HG03354 (cell line): ENCODE measurements around the gene SLC44A2.
"Not testable (repeated sequence)": the region's sequence is repeated elsewhere in the genome, so short reads cannot be mapped to it uniquely, and the experiment has no call there.

Experiments used
- ATAC-seq: cut with Tn5 transposase; IDR thresholded peaks from one replicate; pipeline ENCODE4 v1.9.1; 2021; ENCODE audit warnings: mild to moderate bottlenecking; ENCODE audit not compliant: unreplicated experiment, poor library complexity, severe bottlenecking

The SLC44A2 gene

GRCh38 chr19:10675214-10675613, 49.9 kb downstream of the SLC44A2 start:
- ATAC-seq: not testable (repeated sequence)

DNA sequence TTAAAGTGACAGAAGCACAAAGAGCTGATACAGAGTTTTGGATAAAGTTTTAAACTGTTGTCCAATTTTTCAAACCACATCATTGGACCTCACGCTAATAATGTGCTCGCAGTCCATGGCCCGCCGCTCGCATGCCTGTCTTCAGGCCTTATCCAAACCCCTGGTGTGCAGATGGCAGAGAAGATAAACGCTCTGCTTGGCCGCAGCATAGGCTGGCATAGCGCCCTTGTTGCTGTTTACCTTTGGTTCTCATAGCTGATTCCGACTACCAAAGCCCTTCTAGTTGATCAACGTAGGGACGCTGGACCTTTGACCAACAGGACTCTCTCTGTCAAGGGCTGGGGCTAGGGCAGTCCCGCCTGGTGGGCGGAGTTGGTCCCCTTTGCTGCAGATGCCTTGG, 52.4 kb downstream of the SLC44A2 start:
- ATAC-seq: no peak

DNA sequence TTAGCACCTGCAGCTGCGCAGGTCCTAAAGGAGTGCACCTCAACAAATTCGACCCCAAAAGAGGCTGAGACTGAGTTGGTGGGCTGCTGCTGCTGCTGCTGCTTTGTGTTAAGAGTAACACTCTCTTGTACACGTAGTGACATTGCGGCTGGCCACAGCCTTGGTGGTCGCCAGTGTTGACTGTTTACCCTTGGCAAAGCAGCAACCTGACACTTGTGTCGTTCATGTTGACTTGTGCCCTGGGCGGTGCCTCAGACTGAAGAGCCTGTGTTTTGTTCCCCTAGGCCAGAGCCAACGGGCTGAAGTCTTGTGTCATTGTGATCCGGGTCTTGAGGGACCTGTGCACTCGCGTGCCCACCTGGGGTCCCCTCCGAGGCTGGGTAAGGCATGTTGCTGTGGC, 53.5 kb downstream of the SLC44A2 start:
- ATAC-seq: no peak

DNA sequence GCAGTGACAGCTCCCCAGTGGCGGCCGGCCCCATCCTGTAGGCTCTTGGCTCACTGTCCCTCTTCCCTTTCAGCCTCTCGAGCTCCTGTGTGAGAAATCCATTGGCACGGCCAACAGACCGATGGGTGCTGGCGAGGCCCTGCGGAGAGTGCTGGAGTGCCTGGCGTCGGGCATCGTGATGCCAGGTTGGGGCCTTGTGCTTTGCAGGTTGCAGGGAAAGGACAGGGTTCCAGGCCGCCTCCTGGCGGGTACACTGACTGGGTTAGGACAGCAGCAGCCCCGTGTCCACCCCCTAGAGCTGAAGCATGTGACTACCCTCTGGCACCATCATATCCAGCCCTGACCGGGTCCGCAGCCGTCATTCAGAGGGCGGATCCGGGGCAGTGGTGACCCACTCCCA, 54.4 kb downstream of the SLC44A2 start:
- ATAC-seq: no peak

DNA sequence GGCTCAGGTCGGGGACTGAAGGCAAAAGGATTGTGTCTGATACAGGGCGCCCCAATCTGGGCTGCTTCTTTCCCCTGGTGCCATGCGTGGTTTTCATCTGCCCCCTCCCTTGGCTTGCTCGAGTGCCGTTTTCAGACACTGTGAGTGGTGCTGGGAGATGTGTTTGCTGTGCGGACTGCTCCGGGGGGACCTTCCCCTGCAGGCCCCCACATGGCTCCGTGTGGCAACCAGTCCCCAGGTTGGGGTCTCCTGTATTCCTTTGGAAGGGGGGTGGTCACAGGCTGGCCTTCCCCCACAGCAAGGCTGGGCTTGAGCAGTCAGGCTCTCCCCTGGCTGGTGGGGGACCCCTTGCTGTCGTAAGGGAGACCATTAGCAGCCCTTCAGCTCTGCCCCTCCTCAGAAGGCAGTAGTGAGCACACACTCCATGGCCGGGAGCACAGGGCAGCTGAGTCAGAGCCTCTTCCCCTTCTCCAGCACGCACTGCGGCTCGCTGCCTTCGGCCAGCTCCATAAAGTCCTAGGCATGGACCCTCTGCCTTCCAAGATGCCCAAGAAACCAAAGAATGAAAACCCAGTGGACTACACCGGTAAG, 55.3 kb downstream of the SLC44A2 start:
- no peak for ATAC-seq

DNA sequence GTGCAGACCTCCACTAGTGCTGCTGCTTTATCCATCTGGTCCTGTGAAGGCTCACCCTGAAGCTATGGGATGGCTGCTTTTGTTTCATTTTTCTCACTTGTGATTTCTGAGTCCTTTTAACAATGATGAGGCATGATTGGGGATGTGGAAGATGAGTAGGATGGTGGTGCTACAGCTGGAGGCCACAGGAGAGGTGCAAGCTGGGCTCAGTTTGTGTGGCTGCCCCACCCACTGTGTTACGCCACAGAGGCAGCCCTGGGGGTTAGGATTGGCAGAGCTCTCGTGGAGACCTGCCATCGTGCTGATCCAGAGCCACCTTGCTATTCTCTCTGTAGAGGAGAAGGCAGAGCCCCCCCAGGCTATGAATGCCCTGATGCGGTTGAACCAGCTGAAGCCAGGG, 56.3 kb downstream of the SLC44A2 start:
- ATAC-seq: no peak

GRCh38 chr19:10682397-10683063, 57.2 kb downstream of the SLC44A2 start:
- ATAC-seq: no peak

DNA sequence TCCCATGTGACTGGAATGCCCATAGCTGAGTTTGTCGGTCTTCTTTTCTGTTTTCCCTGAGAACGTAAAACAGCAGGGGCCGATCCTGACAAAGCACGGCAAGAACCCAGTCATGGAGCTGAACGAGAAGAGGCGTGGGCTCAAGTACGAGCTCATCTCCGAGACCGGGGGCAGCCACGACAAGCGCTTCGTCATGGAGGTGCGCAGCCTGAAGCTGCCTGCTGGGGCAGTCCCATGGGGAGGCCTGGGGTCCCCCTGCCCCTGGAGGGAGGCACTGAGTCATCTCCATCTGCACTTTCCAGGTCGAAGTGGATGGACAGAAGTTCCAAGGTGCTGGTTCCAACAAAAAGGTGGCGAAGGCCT, 57.7 kb downstream of the SLC44A2 start:
- ATAC-seq: no peak

GRCh38 chr19:10683582-10683981, 58.2 kb downstream of the SLC44A2 start:
- no peak for ATAC-seq

GRCh38 chr19:10685210-10685609, 59.9 kb downstream of the SLC44A2 start:
- ATAC-seq: no peak

DNA sequence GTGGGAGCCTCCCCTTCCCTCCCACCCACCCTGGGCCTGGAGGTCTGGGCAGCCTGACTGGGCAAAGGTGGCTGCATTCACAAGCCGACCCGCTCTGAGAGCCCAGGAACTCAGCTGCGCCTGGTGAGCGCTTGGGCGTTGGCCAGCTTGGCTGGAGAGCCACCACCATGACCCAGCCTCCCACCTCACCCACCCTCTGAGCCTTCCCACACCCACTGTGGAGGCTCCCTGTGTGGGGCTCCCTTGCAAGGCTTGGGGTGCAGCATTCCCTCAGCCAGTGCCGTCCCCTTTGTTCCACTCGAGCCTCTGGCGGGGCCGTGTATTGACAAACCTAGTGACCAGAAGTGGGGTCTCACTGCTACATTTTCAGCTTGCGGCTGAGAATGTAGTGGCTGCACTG, 60.8 kb downstream of the SLC44A2 start:
- ATAC-seq: no peak

- no peak for ATAC-seq
Observed at GRCh38 chr19:10686661-10687517, 61.5 kb downstream of the SLC44A2 start.

- ATAC-seq: no peak
Observed at GRCh38 chr19:10687518-10688288, 62.4 kb downstream of the SLC44A2 start.

DNA sequence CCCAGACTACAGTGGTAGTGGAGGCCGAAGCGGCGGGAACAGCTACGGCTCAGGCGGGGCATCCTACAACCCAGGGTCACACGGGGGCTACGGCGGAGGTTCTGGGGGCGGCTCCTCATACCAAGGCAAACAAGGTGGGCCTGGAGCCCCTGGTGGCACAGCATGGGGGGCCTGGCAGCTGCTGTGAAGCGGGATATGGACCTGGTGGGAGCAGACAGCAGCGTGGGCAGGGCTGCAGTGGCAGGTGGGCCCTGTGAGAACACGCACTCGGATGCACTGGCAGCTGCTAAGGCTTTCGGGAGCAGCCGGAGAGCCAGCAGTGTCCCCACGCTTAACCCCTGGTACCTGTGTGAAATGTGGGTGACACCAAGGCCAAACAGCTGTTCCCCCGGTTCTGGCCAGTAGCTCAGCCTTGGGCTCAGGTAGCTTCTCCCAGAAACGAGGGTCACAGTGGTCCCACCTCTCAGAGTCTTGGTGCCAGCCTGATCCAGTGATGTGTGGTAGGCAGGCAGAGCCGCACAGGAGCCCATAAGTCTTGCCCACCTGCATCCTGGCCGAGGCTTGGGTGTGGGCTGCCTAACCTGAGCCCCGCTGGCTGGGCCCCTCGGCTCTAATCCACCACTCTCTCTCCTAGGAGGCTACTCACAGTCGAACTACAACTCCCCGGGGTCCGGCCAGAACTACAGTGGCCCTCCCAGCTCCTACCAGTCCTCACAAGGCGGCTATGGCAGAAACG, 63.4 kb downstream of the SLC44A2 start:
- ATAC-seq: no peak

- ATAC-seq: no peak
Observed at GRCh38 chr19:10690341-10690781, 65.0 kb downstream of the SLC44A2 start.

DNA sequence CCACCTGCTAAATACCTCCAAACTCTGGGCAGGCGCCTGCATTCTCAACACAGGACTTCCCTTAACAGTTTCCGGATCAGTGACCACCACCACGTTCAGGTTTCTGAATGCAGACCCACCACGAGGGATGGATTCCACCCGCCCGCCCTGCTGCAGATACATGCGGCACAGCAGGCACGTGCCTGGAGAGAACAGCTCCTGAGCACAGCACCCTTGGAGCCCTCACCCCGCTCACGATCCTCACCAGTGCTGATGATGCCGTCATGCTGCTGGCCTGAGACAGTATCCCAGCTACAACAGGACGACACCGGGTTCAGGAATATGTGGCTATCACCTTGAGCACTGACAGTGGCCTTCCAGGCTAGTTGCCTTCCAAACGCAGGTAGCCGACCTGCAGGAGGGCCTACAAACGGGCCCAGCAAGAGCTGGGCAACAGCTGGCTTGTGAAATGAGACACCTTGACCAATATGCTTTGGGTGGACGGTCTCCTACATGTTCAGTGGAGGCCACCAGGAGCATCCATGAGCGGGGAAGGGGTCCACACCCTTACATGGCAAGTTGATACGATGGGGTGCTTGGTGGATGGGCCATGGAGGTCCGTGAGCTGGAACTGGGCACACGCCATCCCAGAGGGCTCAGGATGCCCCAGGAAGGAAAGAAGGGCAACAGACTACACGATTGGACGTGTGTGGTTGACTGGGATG, 66.0 kb downstream of the SLC44A2 start:
- ATAC-seq: no peak

DNA sequence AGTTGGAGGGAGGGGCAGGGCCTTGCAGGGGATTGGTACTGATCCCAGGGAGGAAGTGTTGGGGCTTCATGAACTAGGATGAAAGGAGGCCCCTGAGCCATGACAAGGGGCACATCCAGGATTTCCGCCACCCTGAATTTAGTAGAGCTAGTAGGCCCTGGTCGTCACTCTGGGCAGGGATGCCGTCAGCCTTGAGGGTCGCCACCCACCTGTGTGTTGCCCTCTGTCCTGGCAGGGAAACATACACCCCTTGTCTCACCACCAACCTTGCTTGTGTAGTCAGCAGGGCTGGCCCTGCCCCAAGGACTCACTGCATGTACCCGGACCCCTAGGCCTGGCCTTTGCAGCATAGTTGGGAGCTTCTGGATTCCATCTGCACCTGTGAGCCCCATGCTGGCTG, 66.5 kb downstream of the SLC44A2 start:
- ATAC-seq: no peak

GRCh38 chr19:10692673-10693264, 67.4 kb downstream of the SLC44A2 start:
- ATAC-seq: no peak
